Smooth muscle cell (in vitro differentiated cells): ENCODE results near the gene ANKRD63. TPM values are rescaled to one million over a fixed set of nuclear protein-coding genes. Genes with fewer than 3 reads are reported as not detected.

ENCODE experiments used
- DNase-seq: peaks from one replicate; lab custom pipeline; 2025; ENCODE audit not compliant: unreplicated experiment; lab: John Stamatoyannopoulos, UW
- H2AFZ ChIP-seq: fragments of 200-600 bp; sonication (generic); 2 replicates; pipeline ENCODE4 v1.6.0; 2016; ENCODE audit warnings: antibody characterized with exemption, low read depth, mild to moderate bottlenecking
- H3F3A ChIP-seq: fragments of 200-600 bp; sonication (generic); 2 replicates; pipeline ENCODE4 v1.6.0; 2017; ENCODE audit warnings: antibody characterized with exemption, low read depth
- H3K27ac ChIP-seq: fragments of 200-600 bp; sonication (generic); 2 replicates; pipeline ENCODE4 v1.5.1; 2016; ENCODE audit warnings: low read depth, mild to moderate bottlenecking
- H3K27me3 ChIP-seq: fragments of 200-600 bp; sonication (generic); 2 replicates; pipeline ENCODE4 v1.6.1; 2016; ENCODE audit warnings: low read depth, mild to moderate bottlenecking
- H3K36me3 ChIP-seq: fragments of 200-600 bp; sonication (generic); 2 replicates; pipeline ENCODE4 v1.5.1; 2016; ENCODE audit warnings: low read depth
- H3K4me1 ChIP-seq: fragments of 200-600 bp; sonication (generic); 2 replicates; pipeline ENCODE4 v1.5.1; 2016; ENCODE audit warnings: low read depth
- H3K4me2 ChIP-seq: fragments of 200-600 bp; sonication (generic); 2 replicates; pipeline ENCODE4 v1.6.0; 2016; ENCODE audit warnings: mild to moderate bottlenecking
- H3K4me3 ChIP-seq: fragments of 200-600 bp; sonication (generic); 2 replicates; pipeline ENCODE4 v1.5.1; 2016; ENCODE audit warnings: mild to moderate bottlenecking
- H3K79me2 ChIP-seq: fragments of 200-600 bp; sonication (generic); 2 replicates; pipeline ENCODE4 v1.6.0; 2016; ENCODE audit warnings: low read depth, mild to moderate bottlenecking
- H3K9ac ChIP-seq: fragments of 200-600 bp; sonication (generic); 2 replicates; pipeline ENCODE4 v1.6.0; 2016; ENCODE audit warnings: low read depth
- H3K9me3 ChIP-seq: fragments of 200-600 bp; sonication (generic); replicated peaks from 2 replicates; pipeline ENCODE4 v1.5.1; 2016; ENCODE audit warnings: low read depth
- H4K20me1 ChIP-seq: fragments of 200-600 bp; sonication (generic); 2 replicates; pipeline ENCODE4 v1.6.0; 2016; ENCODE audit warnings: low read depth
- CTCF ChIP-seq: fragments of 200-600 bp; sonication (generic); IDR thresholded peaks from 2 replicates; pipeline ENCODE4 v1.5.1; 2017; ENCODE audit warnings: borderline replicate concordance, mild to moderate bottlenecking, antibody characterized with exemption; ENCODE audit not compliant: insufficient read depth, poor library complexity, severe bottlenecking
- WGBS: methylation state at CpG from one replicate; pipeline ENCODE4 v1.1.7; 2016; ENCODE audit warnings: low lambda C conversion rate; 5-methylcytosine and 5-hydroxymethylcytosine counted together
- polyA plus RNA-seq: library from polyadenylated mRNA; unstranded; fragments of >200 nt; fragmentation: Nextera tagmentation; extraction: Ambion mirVana; gene quantifications from 2 replicates; pipeline ENCODE4 v1.2.1, GENCODE V29; 2016
- total RNA-seq: library from RNA; depleted of rRNA; stranded (reverse); fragments of >200 nt; gene quantifications from 2 replicates; pipeline ENCODE4 v1.2.3, GENCODE V29; 2014

ANKRD63 gene
- total and polyA plus RNA-seq, 2 experiments from 2014 or later = not detected

- H3K4me3 ChIP-seq = no peak overlapping the region
- H3K27ac ChIP-seq = no peak overlapping the region
- H3K79me2 ChIP-seq = no peaks in the 10 kb centered on the region
- DNase-seq = no peak
- peaks cover 23% of the 10 kb centered on the region for H3K4me1 ChIP-seq
- peaks cover 19% of the 10 kb centered on the region for H3F3A ChIP-seq
- no peaks in the 10 kb centered on the region for H3K9me3 ChIP-seq
- H3K9ac ChIP-seq = no peak overlapping the region
- peaks cover 64% of the 10 kb centered on the region for H3K27me3 ChIP-seq
- H4K20me1 ChIP-seq = no peaks in the 10 kb centered on the region
- no peak overlapping the region for H2AFZ ChIP-seq
- H3K4me2 ChIP-seq = peak overlapping the region; percentile 58
- no peak for TF ChIP-seq CTCF
- WGBS = 16% methylated on average over 30 of the region's 30 CpGs
- no peaks in the 10 kb centered on the region for H3K36me3 ChIP-seq
These were observed 2.4 kb downstream of the ANKRD63 start for GRCh38 chr15:40280260-40281056.

- peak; percentile 99 for TF ChIP-seq CTCF
- H3K4me1 ChIP-seq = peaks cover 20% of the 10 kb centered on the region
- no peaks in the 10 kb centered on the region for H3K9me3 ChIP-seq
- H4K20me1 ChIP-seq = no peaks in the 10 kb centered on the region
- no peak overlapping the region for H3K4me3 ChIP-seq
- H3K36me3 ChIP-seq = no peaks in the 10 kb centered on the region
- H3K9ac ChIP-seq = no peak overlapping the region
- peak overlapping the region; percentile 58 for H3K4me2 ChIP-seq
- peaks cover 64% of the 10 kb centered on the region for H3K27me3 ChIP-seq
- H3K27ac ChIP-seq = no peak overlapping the region
- H3K79me2 ChIP-seq = no peaks in the 10 kb centered on the region
- H2AFZ ChIP-seq = no peak overlapping the region
- peaks cover 11% of the 10 kb centered on the region for H3F3A ChIP-seq
- peak; percentile 39 for DNase-seq
- WGBS = 6% methylated on average over 39 of the region's 40 CpGs
These were observed 3.3 kb downstream of the ANKRD63 start for GRCh38 chr15:40279437-40280141.

GRCh38 chr15:40278026-40278425, 4.8 kb downstream of the ANKRD63 start:
- H3K4me2 ChIP-seq = no peak overlapping the region
- H3F3A ChIP-seq = peaks cover 4% of the 10 kb centered on the region
- no peak for TF ChIP-seq CTCF
- no peaks in the 10 kb centered on the region for H3K9me3 ChIP-seq
- peaks cover 49% of the 10 kb centered on the region for H3K27me3 ChIP-seq
- H3K36me3 ChIP-seq = no peaks in the 10 kb centered on the region
- no peak overlapping the region for H3K27ac ChIP-seq
- peaks cover 17% of the 10 kb centered on the region for H3K4me1 ChIP-seq
- H2AFZ ChIP-seq = no peak overlapping the region
- 83% methylated on average over 10 of the region's 10 CpGs for WGBS
- no peak overlapping the region for H3K9ac ChIP-seq
- H3K4me3 ChIP-seq = no peak overlapping the region
- no peaks in the 10 kb centered on the region for H3K79me2 ChIP-seq
- DNase-seq = no peak
- H4K20me1 ChIP-seq = no peaks in the 10 kb centered on the region
